GM21723 (cell line): Measurements from ENCODE around the gene ZNF24.

Experiments
- ATAC-seq: cut with Tn5 transposase; IDR thresholded peaks from one replicate; pipeline ENCODE4 v1.9.1; 2021; ENCODE audit warnings: mild to moderate bottlenecking, moderate library complexity; ENCODE audit not compliant: unreplicated experiment

Gene ZNF24

GRCh38 chr18:35355140-35355618 lies 11.0 kb upstream of the ZNF24 start:
- peak; percentile 100 for ATAC-seq

GRCh38 chr18:35352778-35353177 lies 8.6 kb upstream of the ZNF24 start:
- no peak for ATAC-seq

DNA sequence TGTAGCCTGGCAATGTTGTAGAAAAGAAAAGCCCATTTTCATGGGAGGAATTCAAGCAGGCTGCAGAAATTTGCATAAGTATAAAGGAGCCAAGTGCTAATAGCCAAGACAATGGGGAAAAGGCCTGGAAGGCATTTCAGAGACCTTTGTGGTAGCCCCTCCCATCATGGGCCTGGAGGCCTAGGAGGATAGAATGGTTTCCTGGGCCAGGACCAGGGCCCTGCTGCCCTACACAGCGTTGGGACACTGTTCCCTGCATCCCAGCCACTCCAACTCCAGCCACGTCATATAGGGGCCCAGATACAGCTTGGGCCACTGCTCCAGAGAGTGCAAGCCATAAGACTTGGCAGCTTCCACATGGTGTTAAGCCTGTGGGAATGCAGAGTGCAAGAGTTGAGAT lies 8.1 kb upstream of the ZNF24 start:
- no peak for ATAC-seq

DNA sequence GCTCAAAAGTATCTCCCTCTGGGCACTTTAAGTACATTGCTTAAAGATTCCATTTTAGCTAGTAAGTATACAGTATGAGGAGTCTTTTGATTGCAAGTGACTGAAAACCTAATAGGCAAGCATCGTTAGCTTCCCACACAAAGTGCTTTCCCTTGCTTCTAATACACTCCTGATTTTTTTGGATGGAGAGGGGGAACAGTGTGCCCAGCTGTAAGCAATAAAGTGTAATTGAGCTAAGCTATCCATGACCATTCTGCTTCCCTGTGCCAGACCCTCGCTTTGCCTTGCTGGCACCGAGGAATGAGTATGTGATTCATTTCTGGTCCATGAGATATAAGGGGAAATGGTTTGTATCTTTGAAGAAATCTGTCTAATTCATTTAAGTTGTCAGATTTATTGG lies 3.8 kb upstream of the ZNF24 start:
- no peak for ATAC-seq

DNA sequence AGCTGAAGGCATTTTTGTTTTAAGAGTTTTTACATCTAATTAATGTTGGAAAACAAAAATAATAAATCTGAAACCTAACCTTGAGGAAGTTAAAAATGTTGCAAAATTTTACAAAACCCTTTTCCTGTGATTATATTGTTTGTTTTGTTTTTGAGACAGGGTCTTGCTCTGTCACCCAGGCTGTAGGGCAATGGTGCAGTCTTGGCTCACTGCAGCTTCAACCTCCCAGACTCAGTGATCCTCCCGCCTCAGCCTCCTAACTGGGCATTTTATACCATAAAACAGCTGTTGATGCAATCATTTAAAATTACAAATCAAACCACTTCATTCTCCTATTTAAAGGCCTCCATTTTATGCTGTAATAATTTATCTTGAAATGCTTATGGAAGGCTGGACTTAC lies 1.7 kb upstream of the ZNF24 start:
- no peak for ATAC-seq

GRCh38 chr18:35345460-35345921 lies 1.3 kb upstream of the ZNF24 start:
- ATAC-seq, result peak; percentile 37

GRCh38 chr18:35344736-35345459 lies 678 bp upstream of the ZNF24 start:
- ATAC-seq, result no peak

DNA sequence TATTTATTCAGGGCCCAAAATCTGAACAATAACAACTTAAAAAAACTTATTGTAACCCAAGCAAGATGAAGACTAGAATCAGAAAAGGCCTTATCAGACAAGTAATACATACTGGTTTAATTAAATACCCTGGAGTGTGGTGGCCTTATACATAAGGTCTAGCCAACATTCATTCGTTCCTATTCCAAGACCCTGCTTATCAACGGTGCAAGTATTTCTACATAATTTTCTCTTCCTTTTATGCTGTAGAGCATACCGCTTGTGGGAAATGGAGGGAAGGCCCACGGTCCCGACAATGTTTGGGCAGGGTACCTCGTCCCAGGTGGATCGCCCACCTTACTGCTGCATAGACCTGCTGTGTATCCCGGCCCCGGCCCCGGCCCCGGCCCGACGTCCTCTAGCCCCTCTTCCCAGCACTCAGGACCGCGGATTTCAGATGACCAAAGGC lies 708 bp downstream of the ZNF24 start:
- ATAC-seq, result no peak

GRCh38 chr18:35337286-35337685 lies 6.9 kb downstream of the ZNF24 start:
- ATAC-seq, result no peak

- ATAC-seq, result no peak
These were observed 8.4 kb downstream of the ZNF24 start for GRCh38 chr18:35335866-35336265.

- no peak for ATAC-seq
These were observed 9.4 kb downstream of the ZNF24 start for GRCh38 chr18:35334821-35335220.

DNA sequence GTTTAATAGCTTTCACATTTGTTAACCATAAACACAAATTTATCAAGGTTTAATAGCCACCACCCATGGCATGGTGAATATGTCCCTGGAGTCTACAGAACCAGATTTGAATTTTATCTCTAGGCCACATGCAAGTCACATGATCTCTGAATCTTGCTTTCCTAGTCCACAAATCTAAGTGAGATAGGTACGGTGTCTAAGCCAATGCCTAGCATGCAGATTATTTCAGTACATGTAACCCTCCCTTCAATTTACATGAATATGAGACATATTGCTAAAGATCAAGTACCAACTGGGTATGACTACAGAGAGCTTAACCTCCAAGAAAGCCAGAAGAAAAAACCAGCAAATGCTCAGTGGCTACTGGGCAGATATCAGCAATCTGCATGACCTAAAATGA lies 10.0 kb downstream of the ZNF24 start:
- ATAC-seq, result no peak

DNA sequence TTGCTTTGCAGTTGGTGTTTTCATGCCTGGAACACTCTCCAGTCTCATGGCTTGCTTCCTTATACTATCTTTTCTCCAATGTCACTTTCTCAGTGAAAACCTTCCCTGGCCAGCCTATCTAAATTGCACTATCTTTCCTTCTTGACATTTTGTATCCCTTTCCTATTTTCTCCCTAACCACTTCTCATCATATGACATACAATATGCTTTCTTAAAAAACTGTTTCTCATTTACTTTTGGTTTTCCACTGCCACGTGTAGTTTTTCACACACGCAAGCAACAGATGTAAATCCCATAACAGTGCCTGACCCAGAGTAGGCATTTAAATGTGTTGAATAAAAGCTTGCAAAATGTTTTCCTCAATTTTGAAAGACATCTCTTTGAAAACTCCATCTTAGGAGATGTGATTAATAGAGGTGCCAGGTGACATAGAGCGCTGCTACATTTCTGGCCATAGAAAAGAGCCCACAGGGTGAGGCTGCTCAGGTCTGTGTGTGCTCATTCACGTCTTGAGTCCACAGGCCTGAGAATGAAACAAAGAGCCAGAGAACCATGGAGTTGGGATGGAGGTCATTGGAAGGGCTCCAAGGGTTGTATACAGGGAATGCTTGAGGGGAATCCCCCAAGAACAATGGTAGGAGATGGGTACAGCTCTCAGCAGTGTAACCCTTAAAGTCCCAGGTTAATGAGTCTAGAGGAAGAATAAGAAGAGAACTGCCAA lies 12.7 kb downstream of the ZNF24 start:
- ATAC-seq, result no peak

DNA sequence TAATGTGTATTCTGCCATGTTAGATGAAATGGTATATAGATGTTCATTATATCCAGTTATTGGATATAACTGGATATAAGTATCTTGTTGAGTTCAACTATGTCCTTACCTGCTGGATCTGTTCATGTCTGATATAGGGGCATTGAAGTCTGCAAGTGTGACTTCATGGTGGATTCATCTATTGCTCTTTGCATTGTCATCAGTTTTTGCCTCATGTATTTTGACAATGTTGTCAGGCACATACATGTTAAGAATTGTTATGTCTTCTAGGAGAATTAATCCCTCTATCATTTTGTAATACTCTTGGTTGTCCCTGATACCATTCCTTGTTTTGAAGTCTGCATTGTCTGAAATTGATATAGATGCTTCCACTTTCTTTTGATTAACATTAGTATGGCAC lies 15.4 kb downstream of the ZNF24 start:
- no peak for ATAC-seq

DNA sequence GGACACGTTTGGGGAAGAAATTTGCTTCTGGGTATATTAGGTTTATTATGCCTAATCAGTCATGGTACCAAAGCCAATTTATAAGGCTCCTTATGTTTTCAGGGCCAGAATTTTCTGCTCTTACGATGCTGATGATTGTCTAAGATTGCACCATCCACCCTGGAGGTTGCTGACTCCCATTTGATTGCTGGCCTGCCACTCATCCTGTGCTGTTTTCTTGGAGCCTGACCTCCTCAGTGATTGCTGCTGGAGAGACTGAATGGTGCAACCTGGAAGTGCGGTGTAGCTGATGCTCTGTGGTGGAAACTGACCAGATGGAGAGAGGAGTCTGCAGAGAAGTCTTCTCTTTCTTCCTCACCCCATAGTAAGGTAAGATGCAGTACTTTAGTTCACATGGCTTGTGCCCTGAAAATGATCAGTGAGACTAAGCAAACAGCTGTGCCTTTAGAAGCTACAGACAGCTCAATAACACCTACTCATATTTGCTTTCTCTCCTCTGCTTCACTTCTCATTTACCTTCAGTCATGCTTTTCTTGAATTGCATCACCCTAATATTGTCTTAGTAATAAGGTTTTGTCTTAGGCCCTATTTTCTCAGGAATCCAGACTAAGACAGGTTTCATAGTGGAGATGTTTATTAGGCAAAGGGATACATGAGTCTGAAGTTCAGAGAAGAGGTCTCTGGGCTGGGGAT lies 17.4 kb downstream of the ZNF24 start:
- ATAC-seq, result no peak

DNA sequence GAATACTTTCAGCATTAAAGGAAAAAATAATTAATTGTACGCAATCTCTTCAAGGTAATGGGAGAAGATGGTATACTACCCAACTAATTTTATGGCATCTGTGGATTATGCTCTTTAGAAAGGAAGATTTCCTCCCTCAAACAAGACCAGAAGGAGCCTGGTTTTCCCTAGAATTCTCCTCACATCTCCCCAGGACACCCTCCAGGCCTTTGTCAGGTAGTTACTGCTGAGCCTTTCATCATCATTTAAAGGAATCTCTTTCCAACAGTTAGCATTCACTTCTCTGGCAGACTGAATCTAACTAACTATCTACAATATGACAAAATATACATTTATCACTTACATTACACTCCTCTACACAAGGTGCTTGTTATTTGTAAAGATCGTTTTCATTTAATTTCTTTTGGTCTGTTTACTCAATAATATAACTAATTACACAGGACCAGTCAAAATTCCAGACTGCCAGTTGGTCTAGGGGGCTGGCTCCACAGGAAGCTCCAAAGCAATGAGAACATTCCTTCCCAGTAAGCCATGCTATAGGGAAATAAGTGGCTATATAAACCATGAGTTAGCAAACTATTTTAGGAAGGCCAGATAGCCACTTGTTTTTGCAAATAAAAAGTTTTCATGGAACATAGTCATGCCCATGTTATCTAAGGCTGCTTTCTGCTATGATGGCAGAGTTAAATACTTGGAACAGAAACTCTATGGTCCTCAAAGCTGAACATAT lies 19.1 kb downstream of the ZNF24 start:
- no peak for ATAC-seq

GRCh38 chr18:35322486-35323458 lies 21.4 kb downstream of the ZNF24 start:
- ATAC-seq, result no peak

DNA sequence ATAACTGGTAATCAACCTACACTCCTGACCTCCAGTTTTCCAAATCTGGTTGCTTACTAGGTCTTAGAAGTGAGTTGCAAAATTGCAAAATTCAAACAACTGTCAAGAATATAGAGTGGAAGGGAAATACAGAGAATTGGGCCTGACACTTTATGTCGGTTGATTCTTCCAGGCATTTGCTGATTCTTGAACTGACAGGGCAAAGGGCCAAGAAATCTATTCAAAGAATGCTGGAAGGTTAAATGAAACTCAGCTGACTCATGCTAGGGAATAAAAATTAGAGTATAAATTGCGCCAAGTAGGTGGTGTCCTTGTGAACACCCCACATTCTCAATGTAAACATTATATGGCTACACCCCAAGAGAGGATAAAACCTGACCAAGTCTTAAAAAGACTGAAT lies 32.7 kb downstream of the ZNF24 start:
- ATAC-seq, result no peak

GRCh38 chr18:35306588-35307250 lies 37.5 kb downstream of the ZNF24 start:
- no peak for ATAC-seq
